Fibroblast of skin of right biceps (primary cell): ENCODE results near the gene CAVIN1.
A peak's percentile ranks its signal among the peaks of the same experiment; 100 is the strongest.
"Not testable (repeated sequence)": the region's sequence is repeated elsewhere in the genome, so short reads cannot be mapped to it uniquely, and the experiment has no call there.

ENCODE experiments used
- DNase-seq: peaks from one replicate; pipeline ENCODE4 v3.0.0-alpha.2; 2013

CAVIN1 gene

GRCh38 chr17:42422958-42423712, at the start of gene CAVIN1:
Gene CAVIN1 (minus strand): TSS chr17:42423256. CDS start chr17:42423097, 159 bp downstream.
- DNase-seq = peak; percentile 100

GRCh38 chr17:42467889-42468288, 44.8 kb upstream of the CAVIN1 start:
- no peak for DNase-seq

GRCh38 chr17:42463976-42464400, 40.9 kb upstream of the CAVIN1 start:
- DNase-seq = no peak

- peak; percentile 32 for DNase-seq
Measured at GRCh38 chr17:42460371-42460770, 37.3 kb upstream of the CAVIN1 start.

- DNase-seq = peak; percentile 51
Measured at GRCh38 chr17:42459801-42460281, 36.8 kb upstream of the CAVIN1 start.

- DNase-seq = peak; percentile 52
Measured at GRCh38 chr17:42459256-42459800, 36.3 kb upstream of the CAVIN1 start.

GRCh38 chr17:42458497-42459255, 35.6 kb upstream of the CAVIN1 start, which contains the start of gene ATP6V0A1:
Gene ATP6V0A1 (plus strand): TSS chr17:42458878. CDS start chr17:42460895, 2,017 bp downstream.
- peak; percentile 83 for DNase-seq

GRCh38 chr17:42457107-42457792, 34.2 kb upstream of the CAVIN1 start:
- DNase-seq = no peak

- peak; percentile 80 for DNase-seq
Measured at GRCh38 chr17:42456223-42457106, 33.4 kb upstream of the CAVIN1 start.

GRCh38 chr17:42454987-42455386, 31.9 kb upstream of the CAVIN1 start:
- DNase-seq = not testable (repeated sequence)

GRCh38 chr17:42453439-42453838, 30.4 kb upstream of the CAVIN1 start:
- DNase-seq = no peak

- DNase-seq = not testable (repeated sequence)
Measured at GRCh38 chr17:42451270-42451669, 28.2 kb upstream of the CAVIN1 start.

- DNase-seq = not testable (repeated sequence)
Measured at GRCh38 chr17:42449838-42450237, 26.8 kb upstream of the CAVIN1 start.

GRCh38 chr17:42449176-42449575, 26.1 kb upstream of the CAVIN1 start:
- DNase-seq = not testable (repeated sequence)

- no peak for DNase-seq
Measured at GRCh38 chr17:42442196-42442565, 19.1 kb upstream of the CAVIN1 start.

GRCh38 chr17:42441371-42442195, 18.5 kb upstream of the CAVIN1 start:
- no peak for DNase-seq

- DNase-seq = no peak
Measured at GRCh38 chr17:42438600-42439567, 15.8 kb upstream of the CAVIN1 start.

- peak; percentile 98 for DNase-seq
Measured at GRCh38 chr17:42436391-42436790, 13.3 kb upstream of the CAVIN1 start.

- DNase-seq = peak; percentile 39
Measured at GRCh38 chr17:42431758-42432161, 8.7 kb upstream of the CAVIN1 start.
